ENCODE measurements around the gene COL6A3. TPM values are rescaled to one million over a fixed set of nuclear protein-coding genes. Genes with fewer than 3 reads are reported as not detected.

COL6A3 gene
- total RNA-seq, 2 donors from 2014 or later = 61.6 to 103 TPM

- H3K36me3 ChIP-seq = no peaks in the 10 kb centered on the region
- peak overlapping the region in 1 of 2 donors; percentile 11 for H3K27ac ChIP-seq
- H3K9me3 ChIP-seq = no peaks in the 10 kb centered on the region
- TF ChIP-seq CTCF (IDR thresholded peaks at IDR 0.05) = no peak
- peaks cover 0 to 22% of the 10 kb centered on the region in 2 donors for H3K4me1 ChIP-seq
- no peak for DNase-seq (ENCODE audit: low spot score)
- H3K27me3 ChIP-seq = no peaks in the 10 kb centered on the region
- no peak overlapping the region for H3K4me3 ChIP-seq
Measured at GRCh38 chr2:237296756-237297155, 117.2 kb downstream of the COL6A3 start.

GRCh38 chr2:237295889-237296480 is 118.0 kb downstream of the COL6A3 start:
- no peak for TF ChIP-seq CTCF (IDR thresholded peaks at IDR 0.05)
- Histone ChIP-seq H3K4me3 (no peak overlapping the region), H3K27me3 (no peaks in the 10 kb centered on the region), H3K36me3 (no peaks in the 10 kb centered on the region), H3K9me3 (no peaks in the 10 kb centered on the region), H3K27ac (no peak overlapping the region), H3K4me1 (peaks cover 0 to 27% of the 10 kb centered on the region in 2 donors)
- no peak for DNase-seq (ENCODE audit: low spot score)

GRCh38 chr2:237294460-237294859 is 119.5 kb downstream of the COL6A3 start:
- TF ChIP-seq CTCF (IDR thresholded peaks at IDR 0.05) = no peak
- Histone ChIP-seq H3K9me3 (no peaks in the 10 kb centered on the region), H3K27me3 (no peaks in the 10 kb centered on the region), H3K27ac (peak overlapping the region; percentile 23 to 27), H3K4me1 (peaks cover 0 to 34% of the 10 kb centered on the region in 2 donors), H3K4me3 (no peak overlapping the region), H3K36me3 (no peaks in the 10 kb centered on the region)
- DNase-seq (ENCODE audit: low spot score) = no peak

- TF ChIP-seq CTCF (IDR thresholded peaks at IDR 0.05) = no peak
- peaks cover 0 to 35% of the 10 kb centered on the region in 2 donors for H3K4me1 ChIP-seq
- no peak for DNase-seq (ENCODE audit: low spot score)
- H3K9me3 ChIP-seq = no peaks in the 10 kb centered on the region
- no peak overlapping the region for H3K4me3 ChIP-seq
- H3K36me3 ChIP-seq = no peaks in the 10 kb centered on the region
- peak overlapping the region; percentile 23 to 27 for H3K27ac ChIP-seq
- H3K27me3 ChIP-seq = no peaks in the 10 kb centered on the region
Measured at GRCh38 chr2:237293978-237294377, 120.0 kb downstream of the COL6A3 start.

- Histone ChIP-seq H3K27ac (peak overlapping the region; percentile 76 to 89), H3K4me1 (peaks cover 0 to 35% of the 10 kb centered on the region in 2 donors), H3K4me3 (no peak overlapping the region), H3K36me3 (no peaks in the 10 kb centered on the region), H3K27me3 (no peaks in the 10 kb centered on the region), H3K9me3 (no peaks in the 10 kb centered on the region)
- DNase-seq (ENCODE audit: low spot score) = peak; percentile 98
- TF ChIP-seq CTCF (IDR thresholded peaks at IDR 0.05) = no peak
Measured at GRCh38 chr2:237291138-237291792, 122.7 kb downstream of the COL6A3 start.

All from right atrium auricular region (tissue), 2 donors.